HAP-1 (cell line): Measurements from ENCODE around the gene RNF115.
"Not testable (repeated sequence)": the region's sequence is repeated elsewhere in the genome, so short reads cannot be mapped to it uniquely, and the experiment has no call there.

Experiments used
- DNase-seq, 2 experiments: peaks; one replicate each; pipeline ENCODE4 v3.0.0-alpha.2; 2016 to 2020; ENCODE audit warnings: low spot score in 2 of 2
- H3K27me3 ChIP-seq: fragments of 250-450 bp; sonication (Bioruptor Pico); 2 replicates; pipeline ENCODE4 v1.5.1; 2020; ENCODE audit warnings: low read depth, mild to moderate bottlenecking, moderate library complexity
- H3K36me3 ChIP-seq: fragments of 250-450 bp; sonication (Bioruptor Pico); replicated peaks from 2 replicates; pipeline ENCODE4 v1.5.1; 2020; ENCODE audit warnings: mild to moderate bottlenecking
- H3K4me1 ChIP-seq: fragments of 250-450 bp; sonication (Bioruptor Pico); 2 replicates; pipeline ENCODE4 v1.5.1; 2020; ENCODE audit warnings: mild to moderate bottlenecking
- H3K4me3 ChIP-seq: fragments of 250-450 bp; sonication (Bioruptor Pico); 2 replicates; pipeline ENCODE4 v1.5.1; 2020; ENCODE audit warnings: mild to moderate bottlenecking, moderate library complexity
- H3K9me3 ChIP-seq: fragments of 250-450 bp; sonication (Bioruptor Pico); 2 replicates; pipeline ENCODE4 v1.5.1; 2020; ENCODE audit warnings: mild to moderate bottlenecking, moderate library complexity
- in situ Hi-C: fragments of 300-500 bp; cut with MboI; formaldehyde crosslinking; loops from 3 replicates; pipeline ENCODE4 v1.14.3; 2020; ENCODE audit warnings: low sequenced_read_pairs, inconsistent platforms, mixed read lengths

RNF115 gene

DNA sequence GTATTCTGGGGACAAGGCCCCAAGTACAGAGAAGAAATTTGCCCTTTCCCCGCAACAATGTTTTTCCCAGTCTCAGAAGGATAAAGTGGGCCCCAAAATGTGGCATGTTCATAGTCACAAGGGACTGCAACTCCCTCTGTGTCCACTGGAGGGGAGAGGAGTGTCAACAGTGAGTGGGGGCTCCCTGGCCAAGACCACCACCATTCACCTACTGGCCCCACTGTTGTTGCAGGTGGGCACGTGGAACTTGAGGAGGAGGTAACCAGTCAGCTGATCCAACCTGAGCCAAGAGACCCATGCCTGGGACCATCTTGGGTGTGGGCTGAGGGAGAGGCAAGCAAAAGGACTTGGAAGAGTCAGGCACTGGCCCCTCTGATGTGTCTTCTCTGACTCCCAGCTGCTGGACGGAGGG lies 22.3 kb upstream of the RNF115 start:
- Histone ChIP-seq H3K27me3 (no peaks in the 10 kb centered on the region), H3K36me3 (peaks cover 43% of the 10 kb centered on the region), H3K9me3 (no peaks in the 10 kb centered on the region), H3K4me1 (no peaks in the 10 kb centered on the region; the same call in 1 of the 2 replicates), H3K4me3 (peak overlapping the region; percentile 39)
- in situ Hi-C loops: no loop called here
- DNase-seq: peak in 1 of 2 experiments; percentile 43

- in situ Hi-C loops: no loop called here
- Histone ChIP-seq H3K4me3 (peak within 1 kb of the TSS; percentile 39), H3K36me3 (peaks cover 44% of the 10 kb centered on the region), H3K27me3 (no peaks in the 10 kb centered on the region), H3K9me3 (no peaks in the 10 kb centered on the region), H3K4me1 (no peaks in the 10 kb centered on the region; the same call in 1 of the 2 replicates)
- DNase-seq: peak; percentile 65 to 90
Measured at GRCh38 chr1:145845514-145846161, 21.7 kb upstream of the RNF115 start, which contains the start of gene NUDT17. Gene NUDT17 (plus strand): TSS chr1:145845630. CDS start chr1:145845641, 11 bp downstream.

- Histone ChIP-seq H3K4me3 (peak overlapping the region; percentile 39), H3K4me1 (no peaks in the 10 kb centered on the region; the same call in 1 of the 2 replicates), H3K27me3 (no peaks in the 10 kb centered on the region), H3K36me3 (peaks cover 44% of the 10 kb centered on the region), H3K9me3 (no peaks in the 10 kb centered on the region)
- in situ Hi-C loops: no loop called here
- no peak for DNase-seq
Measured at GRCh38 chr1:145845144-145845513, 21.2 kb upstream of the RNF115 start.

GRCh38 chr1:145843031-145843430 lies 19.1 kb upstream of the RNF115 start:
- no peak for DNase-seq
- in situ Hi-C loops: no loop called here
- H3K9me3 ChIP-seq: no peaks in the 10 kb centered on the region
- peaks cover 50% of the 10 kb centered on the region for H3K36me3 ChIP-seq
- H3K4me1 ChIP-seq: no peaks in the 10 kb centered on the region; the same call in 1 of the 2 replicates
- no peak overlapping the region for H3K4me3 ChIP-seq
- no peaks in the 10 kb centered on the region for H3K27me3 ChIP-seq

DNA sequence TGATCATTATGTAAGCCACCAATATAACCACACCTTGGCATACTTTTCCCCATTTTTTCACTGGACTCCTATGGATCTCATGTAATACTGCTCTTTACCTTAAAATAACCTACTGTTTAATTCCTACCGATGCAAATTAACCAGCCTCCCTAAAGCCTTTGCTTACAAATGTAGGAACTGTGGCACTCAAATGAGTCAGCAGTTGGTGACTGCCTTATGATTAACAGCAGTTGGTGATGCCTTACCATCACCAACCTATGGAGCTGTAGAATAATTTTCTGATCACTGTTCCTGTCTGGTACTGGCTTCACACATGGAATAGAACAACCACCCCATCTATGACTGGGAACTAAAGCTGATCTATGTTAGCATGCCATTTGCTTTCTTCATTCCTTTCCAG lies 13.8 kb upstream of the RNF115 start:
- H3K4me1 ChIP-seq: no peaks in the 10 kb centered on the region
- in situ Hi-C loops: no loop called here
- DNase-seq: no peak
- no peak overlapping the region for H3K4me3 ChIP-seq
- no peaks in the 10 kb centered on the region for H3K27me3 ChIP-seq
- no peaks in the 10 kb centered on the region for H3K9me3 ChIP-seq
- H3K36me3 ChIP-seq: peaks cover 91% of the 10 kb centered on the region

DNA sequence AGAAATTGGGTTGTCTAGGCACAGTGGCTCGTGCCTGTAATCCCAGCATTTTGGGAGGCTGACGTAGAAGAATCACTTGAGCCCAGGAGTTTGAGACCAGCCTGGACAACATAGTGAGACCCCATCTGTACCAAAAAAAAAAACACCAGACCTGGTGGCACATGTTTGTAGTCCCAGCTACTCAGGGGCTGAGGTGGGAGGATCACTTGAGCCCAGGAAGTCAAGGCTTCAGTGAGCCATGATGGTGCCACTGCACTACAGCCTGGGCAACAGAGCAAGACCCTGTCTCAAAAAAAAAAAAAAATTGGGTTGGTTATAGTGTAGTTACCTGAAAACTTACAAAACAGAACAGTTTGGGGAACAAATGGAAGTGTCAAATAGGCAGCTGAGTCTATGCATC lies 6.9 kb upstream of the RNF115 start:
- H3K27me3 ChIP-seq, H3K4me3 ChIP-seq, H3K4me1 ChIP-seq, DNase-seq, in situ Hi-C loops, H3K9me3 ChIP-seq: not testable (repeated sequence)
- peaks cover 88% of the 10 kb centered on the region for H3K36me3 ChIP-seq

DNA sequence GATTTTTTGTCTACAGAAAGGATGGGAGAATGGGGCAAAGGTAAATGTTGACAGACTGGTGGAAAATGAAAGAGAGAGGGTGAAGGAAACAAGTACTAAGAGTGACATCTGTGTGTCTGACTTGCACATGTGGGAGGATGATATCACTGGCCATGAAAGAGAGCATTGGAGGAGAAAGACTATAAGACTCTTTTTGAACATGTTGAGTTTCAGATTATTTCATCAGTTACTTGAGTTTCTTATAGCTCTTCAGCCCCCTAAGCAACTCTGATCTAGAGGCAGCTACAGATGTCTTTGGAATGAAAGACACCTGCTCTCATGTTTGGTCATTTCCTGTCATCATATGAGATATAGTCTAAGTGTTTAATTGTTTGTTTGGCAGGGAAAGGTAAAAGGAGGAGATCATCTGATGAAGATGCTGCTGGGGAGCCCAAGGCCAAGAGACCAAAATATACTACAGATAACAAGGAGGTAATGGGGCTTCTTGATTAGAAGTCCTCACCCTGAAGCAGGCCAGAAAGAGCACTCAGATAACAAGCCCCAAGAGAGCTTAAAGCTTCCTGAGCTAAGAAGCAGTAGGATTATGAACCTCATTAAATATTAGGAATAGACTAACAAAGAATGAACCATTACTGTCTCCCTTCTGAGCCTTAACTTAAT lies 4.6 kb upstream of the RNF115 start:
- Histone ChIP-seq H3K9me3 (no peaks in the 10 kb centered on the region), H3K36me3 (peaks cover 71% of the 10 kb centered on the region), H3K4me3 (no peak overlapping the region), H3K27me3 (no peaks in the 10 kb centered on the region), H3K4me1 (peaks cover 4% of the 10 kb centered on the region; the same call in 1 of the 2 replicates)
- in situ Hi-C loops: no loop called here
- DNase-seq: no peak

GRCh38 chr1:145827966-145828365 lies 4.1 kb upstream of the RNF115 start:
- Histone ChIP-seq H3K9me3 (no peaks in the 10 kb centered on the region), H3K36me3 (peaks cover 65% of the 10 kb centered on the region), H3K27me3 (no peaks in the 10 kb centered on the region), H3K4me1 (peaks cover 4% of the 10 kb centered on the region; the same call in 1 of the 2 replicates), H3K4me3 (no peak overlapping the region)
- DNase-seq: no peak
- in situ Hi-C loops: no loop called here

- no peaks in the 10 kb centered on the region for H3K27me3 ChIP-seq
- in situ Hi-C loops: no loop called here
- no peak overlapping the region for H3K4me3 ChIP-seq
- no peak for DNase-seq
- H3K9me3 ChIP-seq: no peaks in the 10 kb centered on the region
- H3K4me1 ChIP-seq: peaks cover 4% of the 10 kb centered on the region; the same call in 1 of the 2 replicates
- peaks cover 50% of the 10 kb centered on the region for H3K36me3 ChIP-seq
Measured at GRCh38 chr1:145826030-145826429, 2.1 kb upstream of the RNF115 start.

- Histone ChIP-seq H3K9me3 (no peaks in the 10 kb centered on the region), H3K36me3 (peaks cover 35% of the 10 kb centered on the region), H3K4me1 (peaks cover 4% of the 10 kb centered on the region; the same call in 1 of the 2 replicates), H3K27me3 (no peaks in the 10 kb centered on the region), H3K4me3 (peak overlapping the region; percentile 78)
- no peak for DNase-seq
- in situ Hi-C loops: no loop called here
Measured at GRCh38 chr1:145824499-145824842, 576 bp upstream of the RNF115 start.

DNA sequence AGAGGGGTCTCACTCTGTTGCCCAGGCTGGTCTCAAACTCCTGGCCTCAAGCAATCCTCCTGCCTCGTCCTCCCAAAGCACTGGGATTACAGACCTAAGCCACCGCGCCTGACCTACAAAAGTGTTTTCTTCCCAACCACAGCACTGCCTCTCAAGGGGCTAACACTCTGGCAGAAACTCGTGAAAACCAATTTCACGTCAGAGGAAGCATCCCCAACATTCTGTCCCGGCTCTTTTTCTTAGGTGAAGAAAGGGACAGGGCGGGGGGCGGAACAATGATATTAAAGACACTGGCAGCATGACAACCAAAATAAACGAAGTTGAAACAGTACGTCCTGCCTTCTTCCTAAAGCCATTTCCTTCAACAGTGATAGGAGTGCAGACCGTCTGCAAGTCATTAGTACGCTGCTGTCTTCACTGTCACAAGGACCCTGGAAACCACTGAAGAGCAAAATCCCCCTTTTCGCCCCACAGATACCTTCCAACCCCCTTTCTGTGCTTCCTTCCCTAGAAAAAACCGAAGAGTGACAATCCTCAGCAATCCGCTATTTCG lies 1.0 kb downstream of the RNF115 start:
- H3K9me3 ChIP-seq, in situ Hi-C loops, H3K27me3 ChIP-seq, DNase-seq, H3K4me3 ChIP-seq, H3K4me1 ChIP-seq: not testable (repeated sequence)
- H3K36me3 ChIP-seq: peaks cover 19% of the 10 kb centered on the region

- H3K9me3 ChIP-seq, in situ Hi-C loops, H3K4me3 ChIP-seq, H3K4me1 ChIP-seq, H3K27me3 ChIP-seq, H3K36me3 ChIP-seq: not testable (repeated sequence)
- peak in 1 of 2 experiments; percentile 55 for DNase-seq
Measured at GRCh38 chr1:145818095-145818494, 5.8 kb downstream of the RNF115 start.

DNA sequence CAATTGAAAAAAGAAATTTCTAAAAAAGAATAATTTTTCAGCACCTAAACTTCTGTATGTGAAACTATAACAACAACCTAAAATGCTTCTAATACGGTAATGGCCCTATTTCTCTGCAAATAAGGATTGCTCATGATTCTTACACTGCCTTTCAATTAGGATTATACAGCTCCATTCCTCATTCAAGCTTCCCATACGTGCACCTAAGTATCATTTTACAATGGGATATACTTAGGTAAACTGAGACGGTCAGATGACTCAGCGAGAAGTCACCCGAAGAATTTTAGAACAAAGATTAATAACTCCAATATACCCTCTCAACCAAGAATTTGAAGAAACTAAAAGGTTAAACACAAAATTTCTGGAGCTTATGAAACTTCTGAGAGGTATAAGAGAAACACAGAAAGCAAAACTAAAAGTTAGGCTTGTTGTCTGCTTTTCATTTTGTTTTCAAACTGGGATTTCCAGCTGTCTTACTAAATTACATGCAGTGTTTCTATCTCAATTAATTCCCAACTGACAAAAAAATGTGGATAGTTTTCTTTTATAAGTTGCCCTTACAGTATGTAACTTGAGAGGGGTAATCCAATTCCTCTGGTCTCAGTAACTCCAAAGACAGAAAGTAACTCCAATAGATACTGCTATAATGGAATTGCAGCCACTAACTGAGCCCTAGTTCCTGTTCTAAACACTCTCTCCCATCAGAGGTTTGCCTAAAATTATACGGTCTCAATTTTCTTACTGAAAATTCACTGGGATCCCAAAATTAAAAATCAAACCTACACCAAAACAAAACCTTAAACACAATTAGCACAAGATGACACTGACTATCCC lies 10.7 kb downstream of the RNF115 start:
- H3K4me3 ChIP-seq, H3K4me1 ChIP-seq: not testable (repeated sequence)

More for the DNA sequence above, 10.7 kb downstream of the RNF115 start:
- H3K36me3 ChIP-seq, DNase-seq, in situ Hi-C loops, H3K9me3 ChIP-seq, H3K27me3 ChIP-seq: not testable (repeated sequence)
